NB4 (cell line): ENCODE data around the gene UPB1.

Experiments
- DNase-seq: peaks from one replicate; pipeline ENCODE4 v3.0.0; 2010; ENCODE audit warnings: low read depth
- H3K4me3 ChIP-seq: one replicate; pipeline ENCODE4 v1.5.1; 2011; ENCODE audit warnings: mild to moderate bottlenecking, low read depth, low read length, moderate library complexity
- CTCF ChIP-seq: IDR thresholded peaks from one replicate; pipeline ENCODE4 v1.5.1; 2012; ENCODE audit warnings: low read depth, low read length
- MAX ChIP-seq: IDR thresholded peaks from 2 replicates; pipeline ENCODE4 v1.6.1; 2011; ENCODE audit warnings: low read depth, low read length
- MYC ChIP-seq: IDR thresholded peaks from 2 replicates; pipeline ENCODE4 v1.6.1; 2011; ENCODE audit warnings: low read depth, low read length
- POLR2A ChIP-seq: IDR thresholded peaks from 2 replicates; pipeline ENCODE4 v1.6.1; 2011; ENCODE audit warnings: mild to moderate bottlenecking; ENCODE audit not compliant: insufficient read length; ENCODE audit errors: extremely low read depth

UPB1 gene

GRCh38 chr22:24543185-24543601 lies 48.1 kb downstream of the UPB1 start:
- TF ChIP-seq MYC, result no peak
- TF ChIP-seq POLR2A, result no peak
- no peak for TF ChIP-seq CTCF
- TF ChIP-seq MAX, result no peak
- H3K4me3 ChIP-seq, result no peak overlapping the region
- no peak for DNase-seq

GRCh38 chr22:24543679-24544243 lies 48.6 kb downstream of the UPB1 start:
- H3K4me3 ChIP-seq, result no peak overlapping the region
- no peak for TF ChIP-seq MYC
- DNase-seq, result no peak

- no peak overlapping the region for H3K4me3 ChIP-seq
- TF ChIP-seq MYC (no peak), CTCF (no peak), MAX (no peak), POLR2A (no peak)
- no peak for DNase-seq
Measured at GRCh38 chr22:24548812-24549211, 53.7 kb downstream of the UPB1 start.

- no peak overlapping the region for H3K4me3 ChIP-seq
- DNase-seq, result peak; percentile 61
- TF ChIP-seq MAX (0 out of 2 replicates have a peak, but pooled peaks have one; percentile 54), POLR2A (no peak)
Measured at GRCh38 chr22:24550028-24550901, 55.1 kb downstream of the UPB1 start.

GRCh38 chr22:24550902-24551435 lies 55.8 kb downstream of the UPB1 start:
- TF ChIP-seq MAX, result no peak
- no peak for TF ChIP-seq MYC
- TF ChIP-seq POLR2A, result no peak
- TF ChIP-seq CTCF, result no peak
- no peak for DNase-seq
- no peak overlapping the region for H3K4me3 ChIP-seq

GRCh38 chr22:24552503-24553286 lies 57.6 kb downstream of the UPB1 start:
- peak; percentile 64 for DNase-seq
- peak overlapping the region; percentile 95 for H3K4me3 ChIP-seq

- H3K4me3 ChIP-seq, result peak overlapping the region; percentile 95
- TF ChIP-seq MAX, result no peak
- no peak for TF ChIP-seq POLR2A
- no peak for TF ChIP-seq CTCF
- no peak for TF ChIP-seq MYC
- peak; percentile 22 for DNase-seq
Measured at GRCh38 chr22:24553597-24554312, 58.6 kb downstream of the UPB1 start.
